Lung (tissue), 12 donors: ENCODE data around the gene DHX34. TPM values are rescaled to one million over a fixed set of nuclear protein-coding genes. Genes with fewer than 3 reads are reported as not detected.

Source experiments
- ATAC-seq: fragments of 200-7000 bp; cut with Tn5 transposase; one replicate; pipeline ENCODE4 v1.9.1; 2020; ENCODE audit warnings: moderate number of reproducible peaks; ENCODE audit not compliant: insufficient read depth, low FRiP score
- DNase-seq, 3 donors: peaks; one replicate each; pipeline ENCODE4 v3.0.0-alpha.2; 2013 to 2017
- H3K27ac ChIP-seq, 2 donors: one replicate each; pipeline ENCODE4 v1.5.1; 2013; ENCODE audit warnings: mild to moderate bottlenecking in 2 of 2, moderate library complexity in 2 of 2, control low read depth in 1 of 2, inconsistent platforms in 1 of 2, low read depth in 1 of 2, low read length in 1 of 2
- H3K27me3 ChIP-seq, 3 donors: one replicate each; pipeline ENCODE4 v1.5.1; 2013; ENCODE audit warnings: low read length in 2 of 3; ENCODE audit not compliant: control insufficient read depth in 3 of 3, insufficient read depth in 3 of 3
- H3K36me3 ChIP-seq, 4 donors: one replicate each; pipeline ENCODE4 v1.5.1; 2013; ENCODE audit warnings: low read length in 4 of 4, mild to moderate bottlenecking in 1 of 4, moderate library complexity in 1 of 4; ENCODE audit not compliant: control insufficient read depth in 4 of 4, insufficient read depth in 4 of 4
- H3K4me1 ChIP-seq, 5 donors: one replicate each; pipeline ENCODE4 v1.5.1; 2013; ENCODE audit warnings: low read length in 5 of 5, mild to moderate bottlenecking in 2 of 5, moderate library complexity in 1 of 5; ENCODE audit not compliant: control insufficient read depth in 5 of 5, insufficient read depth in 5 of 5
- H3K4me3 ChIP-seq: one replicate; pipeline ENCODE4 v1.5.1; 2013; ENCODE audit warnings: mild to moderate bottlenecking, control low read depth, moderate library complexity
- H3K9ac ChIP-seq, 2 donors: one replicate each; pipeline ENCODE4 v1.5.1; 2013; ENCODE audit warnings: low read length in 2 of 2, control low read depth in 1 of 2; ENCODE audit not compliant: insufficient read depth in 1 of 2
- H3K9me3 ChIP-seq, 4 donors: one replicate each; pipeline ENCODE4 v1.5.1; 2013; ENCODE audit warnings: low read length in 3 of 4, mild to moderate bottlenecking in 1 of 4, moderate library complexity in 1 of 4; ENCODE audit not compliant: control insufficient read depth in 4 of 4, insufficient read depth in 3 of 4
- CTCF ChIP-seq: IDR thresholded peaks from 2 replicates; pipeline ENCODE4 v1.5.1; 2012; ENCODE audit warnings: mild to moderate bottlenecking; ENCODE audit errors: control extremely low read depth, extremely low read depth
- WGBS, 2 donors: extraction: QIAGEN DNeasy Blood & Tissue Kit; methylation state at CpG; one replicate each; pipeline ENCODE4 v1.1.7; 2013; 5-methylcytosine and 5-hydroxymethylcytosine counted together
- polyA plus RNA-seq, 2 donors: library from polyadenylated mRNA; stranded (reverse); fragments of 200-250 nt; gene quantifications; one replicate each; pipeline ENCODE4 v1.2.1, GENCODE V29; 2013
- total RNA-seq, 2 donors: library from RNA; depleted of rRNA in 1 of 2; stranded (reverse); fragments of >200 nt in 1 of 2; gene quantifications; one replicate each; pipeline ENCODE4 v1.2.1, GENCODE V29; 2014 to 2021
- donor health status: control.
- donor health status: control.
- donor health status: Bipolar disorder and iron deficiency.
- donor health status: healthy.
- donor health status: DM: yes; HTN: yes; CAD: no.

The DHX34 gene
- total and polyA plus RNA-seq, 4 donors = 13.5 to 24.2 (median 16.5) TPM

- Histone ChIP-seq H3K27me3 (no peaks in the 10 kb centered on the region), H3K4me1 (peaks cover 0 to 4% (median 0%) of the 10 kb centered on the region in 5 donors), H3K36me3 (peaks cover 0 to 7% (median 0%) of the 10 kb centered on the region in 4 donors), H3K9me3 (no peaks in the 10 kb centered on the region), H3K9ac (no peak overlapping the region), H3K27ac (no peak overlapping the region), H3K4me3 (no peak overlapping the region)
- ATAC-seq = no peak
- no peak for TF ChIP-seq CTCF
- WGBS, 2 donors = 91 to 92% methylated on average over 46 of the region's 46 CpGs
- no peak for DNase-seq
Measured at GRCh38 chr19:47319923-47320871, 28.9 kb upstream of the DHX34 start.

- ATAC-seq (no peak), DNase-seq (no peak)
- no peak for TF ChIP-seq CTCF
- no peak overlapping the region for H3K4me3 ChIP-seq
- H3K36me3 ChIP-seq = peaks cover 0 to 7% (median 0%) of the 10 kb centered on the region in 4 donors
- H3K27me3 ChIP-seq = no peaks in the 10 kb centered on the region
- WGBS, 2 donors = 82 to 83% methylated on average over 1 of the region's 1 CpG
- H3K4me1 ChIP-seq = peaks cover 0 to 4% (median 0%) of the 10 kb centered on the region in 5 donors
- H3K27ac ChIP-seq = no peak overlapping the region
- no peaks in the 10 kb centered on the region for H3K9me3 ChIP-seq
- no peak overlapping the region for H3K9ac ChIP-seq
Measured at GRCh38 chr19:47321630-47322029, 27.5 kb upstream of the DHX34 start.

- ATAC-seq = no peak
- no peak overlapping the region for H3K4me3 ChIP-seq
- no peak overlapping the region for H3K27ac ChIP-seq
- no peak for DNase-seq
- no peaks in the 10 kb centered on the region for H3K27me3 ChIP-seq
- H3K4me1 ChIP-seq = peaks cover 0 to 4% (median 0%) of the 10 kb centered on the region in 5 donors
- peaks cover 0 to 7% (median 0%) of the 10 kb centered on the region in 4 donors for H3K36me3 ChIP-seq
- no peaks in the 10 kb centered on the region for H3K9me3 ChIP-seq
- 70 to 79% methylated on average over 2 of the region's 2 CpGs for WGBS, 2 donors
- no peak for TF ChIP-seq CTCF
- H3K9ac ChIP-seq = no peak overlapping the region
Measured at GRCh38 chr19:47322058-47322457, 27.1 kb upstream of the DHX34 start.
